ENCODE data around the gene ZC3H7A.

GRCh38 chr16:11774065-11774626, 22.9 kb downstream of the ZC3H7A start:
- TF ChIP-seq YY1 (IDR thresholded peaks at IDR 0.05; ENCODE audit: insufficient read depth, insufficient read length) (no peak), ZNF274 (IDR thresholded peaks at IDR 0.05; ENCODE audit: low read depth, low read length) (no peak), SUZ12 (IDR thresholded peaks at IDR 0.05; ENCODE audit: extremely low read depth, insufficient read depth, insufficient read length) (no peak)

Measured in NT2/D1 (cell line).